ENCODE measurements around the gene ZNF200.
"Not testable (repeated sequence)": the region's sequence is repeated elsewhere in the genome, so short reads cannot be mapped to it uniquely, and the experiment has no call there.

ZNF200 gene

GRCh38 chr16:3197694-3198333 lies 37.1 kb downstream of the ZNF200 start:
- not testable (repeated sequence) for DNase-seq

DNA sequence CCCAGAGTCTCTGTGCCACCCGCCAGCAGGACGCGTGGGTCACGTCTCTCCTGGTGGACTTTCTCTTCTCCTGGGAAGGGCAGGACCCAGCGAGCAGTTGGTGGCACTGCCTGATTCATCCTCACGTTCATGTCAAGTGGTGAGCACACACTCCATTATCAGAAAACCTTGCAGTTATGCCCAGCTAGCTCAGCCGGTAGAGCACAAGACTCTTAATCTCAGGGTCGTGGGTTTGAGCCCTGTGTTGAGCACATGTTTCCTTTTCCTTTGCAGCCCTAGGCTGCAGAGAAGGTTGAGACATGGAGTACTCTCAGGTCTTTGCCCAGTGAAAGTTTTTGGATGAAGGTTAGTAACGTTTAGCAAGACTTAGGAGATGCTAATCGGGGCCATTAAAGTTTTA lies 39.0 kb downstream of the ZNF200 start:
- DNase-seq: no peak

DNA sequence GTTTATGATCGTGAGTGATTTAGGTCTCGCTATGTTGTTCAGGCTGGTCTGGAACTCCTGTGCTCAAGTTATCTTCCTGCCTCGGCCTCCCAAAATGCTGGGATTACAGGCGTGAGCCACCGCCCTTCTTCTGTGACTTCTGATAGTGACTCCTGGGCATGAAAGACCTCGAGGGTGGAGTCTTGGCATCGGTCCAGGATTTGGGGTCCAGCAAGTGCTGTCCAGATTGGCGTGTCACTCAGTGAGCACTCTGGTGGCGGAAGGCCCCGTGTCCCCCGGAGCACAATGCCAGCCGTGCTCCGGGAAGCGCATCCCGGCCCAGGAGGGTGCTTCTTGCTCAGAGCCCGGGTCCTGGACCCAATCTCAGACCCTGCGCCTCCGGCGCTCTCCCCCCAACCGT lies 40.2 kb downstream of the ZNF200 start:
- DNase-seq: no peak

GRCh38 chr16:3193221-3194212 lies 41.4 kb downstream of the ZNF200 start:
- DNase-seq: no peak

- DNase-seq: no peak
Observed at GRCh38 chr16:3192476-3193019, 42.4 kb downstream of the ZNF200 start.

- no peak for DNase-seq
Observed at GRCh38 chr16:3190949-3191353, 44.0 kb downstream of the ZNF200 start.

DNA sequence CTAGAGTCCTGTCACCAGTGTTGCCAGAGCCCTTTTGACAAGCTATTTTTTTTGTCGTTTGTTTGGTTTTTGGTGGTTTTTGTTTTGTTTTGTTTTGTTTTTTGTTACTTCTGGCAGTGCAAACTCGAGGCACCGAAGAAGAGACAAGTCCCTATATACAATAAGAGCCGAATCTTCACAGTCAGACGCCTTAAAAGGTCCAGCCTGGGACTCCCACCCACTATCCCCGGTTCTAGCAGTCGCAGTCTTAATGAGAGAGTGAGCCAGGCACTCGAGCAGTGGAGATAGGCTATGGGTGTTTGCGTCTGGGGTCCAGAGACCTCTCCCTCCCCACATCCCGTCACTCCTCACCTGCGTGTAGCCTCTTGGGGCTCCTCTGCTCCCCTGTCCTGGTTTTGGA lies 45.1 kb downstream of the ZNF200 start:
- DNase-seq: no peak

GRCh38 chr16:3188925-3189825 lies 45.8 kb downstream of the ZNF200 start:
- DNase-seq: no peak

- no peak for DNase-seq
Observed at GRCh38 chr16:3188675-3188924, 46.4 kb downstream of the ZNF200 start.

DNA sequence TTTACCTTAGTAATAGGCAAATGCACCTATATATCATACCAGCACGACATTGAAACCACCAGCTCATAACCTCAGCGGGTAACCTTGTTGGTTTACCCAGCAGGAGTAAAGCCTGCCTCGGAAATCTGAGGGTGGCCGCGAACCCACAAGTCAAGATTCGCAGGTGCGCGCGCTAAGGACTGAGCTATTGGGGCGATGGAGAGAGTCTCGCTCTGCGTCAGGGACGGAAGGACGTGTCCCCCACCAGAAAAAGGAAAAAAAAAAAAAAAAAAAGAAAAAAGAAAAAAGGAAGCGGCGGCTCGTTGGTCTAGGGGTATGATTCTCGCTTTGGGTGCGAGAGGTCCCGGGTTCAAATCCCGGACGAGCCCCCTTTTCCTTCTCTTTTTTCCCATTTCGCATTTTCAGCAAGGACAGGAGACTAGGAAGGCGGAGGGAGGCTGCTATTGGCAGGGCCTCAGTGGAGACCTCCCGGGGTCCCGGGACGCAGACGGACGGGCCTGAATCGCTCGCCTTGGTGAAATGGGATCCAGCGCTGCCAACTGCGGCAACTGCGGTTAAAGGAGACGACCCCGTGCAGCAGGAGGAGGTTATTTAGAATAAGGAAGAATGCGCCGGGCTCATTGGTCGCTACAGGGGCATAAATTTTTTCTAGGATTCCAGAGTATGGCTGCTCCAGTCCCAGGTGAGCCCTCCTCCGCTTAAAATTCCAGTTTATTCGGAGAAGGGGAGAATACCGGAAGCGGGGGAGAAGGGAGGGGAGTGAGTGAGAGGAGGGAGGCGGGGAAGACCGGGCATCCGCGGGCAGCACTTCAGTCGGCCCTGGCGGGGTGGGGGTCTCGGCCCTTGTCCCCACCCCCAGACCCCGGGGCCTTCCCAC lies 46.9 kb downstream of the ZNF200 start, which contains the start of gene OR1F1:
Gene OR1F1, plus strand, starts transcription at position 407 of the 877 bp plus-strand sequence.
- DNase-seq: no peak

GRCh38 chr16:3186946-3187690 lies 47.8 kb downstream of the ZNF200 start:
- DNase-seq: no peak

- no peak for DNase-seq
Observed at GRCh38 chr16:3183445-3184139, 51.4 kb downstream of the ZNF200 start.

GRCh38 chr16:3182608-3183444 lies 52.1 kb downstream of the ZNF200 start:
- no peak for DNase-seq

DNA sequence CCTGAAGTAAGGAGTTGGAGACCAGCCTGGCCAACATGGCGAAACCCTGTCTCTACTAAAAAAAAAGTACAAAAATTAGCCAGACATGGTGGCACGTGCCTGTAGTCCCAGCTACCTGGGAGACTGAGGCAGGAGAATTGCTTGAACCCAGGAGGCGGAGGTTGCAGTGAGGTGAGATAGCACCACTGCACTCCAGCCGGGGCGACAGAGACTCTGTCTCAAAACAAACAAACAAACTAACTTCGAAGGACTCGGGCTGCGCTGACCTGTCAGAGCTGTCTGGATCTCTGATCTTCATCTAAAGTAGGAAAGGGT lies 52.7 kb downstream of the ZNF200 start:
- DNase-seq: not testable (repeated sequence)

DNA sequence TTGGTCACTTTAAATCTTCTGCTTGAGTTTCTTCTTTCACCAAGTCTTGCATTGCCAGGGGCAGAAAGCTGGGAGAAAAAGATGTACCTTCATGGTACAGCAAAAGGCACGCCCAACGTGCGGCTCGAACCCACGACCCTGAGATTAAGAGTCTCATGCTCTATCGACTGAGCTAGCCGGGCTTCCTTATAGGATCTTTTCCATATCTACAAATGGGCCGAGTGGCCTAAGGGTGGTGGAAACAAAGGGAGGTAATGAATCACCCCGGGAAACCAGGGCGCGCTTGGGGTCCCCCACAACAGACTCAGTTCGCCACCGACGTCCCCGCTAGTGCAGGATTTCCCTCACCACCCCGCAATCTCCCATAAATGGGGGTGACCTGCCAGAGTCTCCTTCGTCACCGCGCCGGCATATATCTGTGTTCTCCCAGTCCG lies 54.5 kb downstream of the ZNF200 start:
- no peak for DNase-seq

DNA sequence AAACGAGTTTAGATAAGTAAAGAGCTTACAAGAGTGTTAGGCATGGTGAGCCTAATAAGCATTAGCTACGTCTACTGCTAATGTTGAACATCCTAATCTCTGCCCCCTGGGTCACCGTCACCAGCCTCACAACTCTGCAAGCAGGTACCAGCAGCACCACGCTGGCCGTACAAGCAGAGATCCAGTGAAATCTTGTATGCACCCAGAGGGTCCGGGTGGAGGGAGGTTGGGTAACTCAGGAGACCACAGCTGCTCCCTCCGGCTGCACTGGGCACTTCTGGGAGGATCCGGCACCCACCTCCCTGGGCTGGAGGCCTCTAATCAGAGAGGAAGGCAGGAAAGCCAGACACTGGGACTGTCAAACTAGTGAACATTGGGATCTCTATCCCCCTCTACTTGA lies 55.3 kb downstream of the ZNF200 start:
- no peak for DNase-seq

DNA sequence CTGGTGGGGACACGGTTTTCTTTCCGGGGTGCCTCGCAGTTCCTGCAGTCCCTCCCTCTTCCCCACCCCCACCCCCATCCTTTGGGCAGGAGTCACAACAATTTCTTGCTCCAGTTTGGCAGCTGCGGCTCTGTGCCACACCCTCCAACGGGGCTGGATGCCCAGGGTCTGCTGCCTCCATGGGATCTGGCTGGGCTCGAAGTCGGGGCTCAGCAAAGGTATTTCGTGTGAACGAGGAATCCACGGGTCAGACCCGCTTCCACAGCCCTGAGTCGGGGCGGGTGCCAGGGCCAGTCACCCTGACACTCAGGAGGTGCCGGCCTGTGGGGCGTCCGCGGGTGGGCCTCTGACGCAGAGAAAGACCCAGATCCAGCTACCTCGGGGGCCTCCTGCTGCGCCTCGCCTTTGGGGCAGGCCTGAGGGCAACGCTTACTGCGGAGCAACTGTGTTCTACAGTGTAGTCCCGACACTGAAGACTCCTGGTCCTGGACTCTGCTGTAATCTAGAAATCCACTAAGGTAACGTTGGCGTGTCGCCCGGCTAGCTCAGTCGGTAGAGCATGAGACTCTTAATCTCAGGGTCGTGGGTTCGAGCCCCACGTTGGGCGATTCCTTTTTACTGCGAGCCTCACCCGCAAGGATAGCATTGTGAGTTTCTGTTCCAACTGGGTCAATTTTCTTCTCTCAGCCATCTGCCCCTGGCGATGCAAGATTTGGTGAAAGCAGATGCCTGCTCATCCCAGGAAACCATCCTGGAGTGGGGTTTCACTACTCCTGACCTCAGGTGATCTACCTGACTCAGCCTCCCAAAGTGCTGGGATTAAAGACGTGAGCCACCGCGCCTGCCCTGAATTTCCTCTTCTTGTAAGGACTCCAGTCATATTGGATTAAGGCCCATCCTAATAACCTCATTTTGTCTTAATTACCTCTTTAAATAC lies 59.5 kb downstream of the ZNF200 start:
- DNase-seq: no peak

GRCh38 chr16:3174618-3175148 lies 60.3 kb downstream of the ZNF200 start:
- no peak for DNase-seq
